HEK293 (cell line): ENCODE data around the gene TASP1.

ENCODE experiments used
- CTCF ChIA-PET: fragments of 350-600 bp; formaldehyde crosslinking; extraction: SDS; loops from one replicate; lab custom pipeline; 2021; ENCODE audit warnings: antibody characterized with exemption; lab: Yijun Ruan, JAX
- POLR2A ChIA-PET: fragments of 300-600 bp; formaldehyde crosslinking; extraction: SDS; loops from one replicate; lab custom pipeline; 2020; ENCODE audit warnings: antibody characterized with exemption, inconsistent platforms; lab: Yijun Ruan, JAX
- H3K27ac ChIP-seq: fragments of 200-500 bp; sonication (Bioruptor generic); 2 replicates; pipeline ENCODE4 v1.5.1; 2014; ENCODE audit warnings: low read depth, low read length, control low read depth, inconsistent platforms; ENCODE audit errors: extremely low read depth
- H3K36me3 ChIP-seq, 2 experiments: fragments of 200-500 bp in 1 of 2; sonication (Bioruptor generic) in 1 of 2; 1 replicate in 1 of 2; 2 replicates in 1 of 2; pipeline ENCODE4 v1.5.1; 2014 to 2017; ENCODE audit warnings: inconsistent platforms in 2 of 2, low read length in 2 of 2; ENCODE audit not compliant: control insufficient read depth in 2 of 2, insufficient read depth in 1 of 2
- H3K4me1 ChIP-seq: fragments of 200-500 bp; sonication (Bioruptor generic); 2 replicates; pipeline ENCODE4 v1.5.1; 2014; ENCODE audit warnings: mild to moderate bottlenecking, low read length, inconsistent platforms; ENCODE audit not compliant: control insufficient read depth, insufficient read depth
- H3K4me3 ChIP-seq: 2 replicates; pipeline ENCODE4 v1.5.1; 2011; ENCODE audit warnings: low read depth, mild to moderate bottlenecking, control low read depth, low read length, moderate library complexity
- H3K9me3 ChIP-seq: fragments of 200-500 bp; sonication (Bioruptor generic); 2 replicates; pipeline ENCODE4 v1.5.1; 2014; ENCODE audit warnings: low read depth, low read length, inconsistent platforms; ENCODE audit not compliant: control insufficient read depth, insufficient read depth
- HOXA7 ChIP-seq: sonication (generic); formaldehyde crosslinking; IDR thresholded peaks from 2 replicates; pipeline ENCODE4 v1.8.1; 2022; ENCODE audit warnings: missing genetic modification reagents, borderline replicate concordance
- MYNN ChIP-seq: fragments of 450-650 bp; formaldehyde crosslinking; IDR thresholded peaks from 2 replicates; pipeline ENCODE4 v1.5.1; 2016; ENCODE audit warnings: missing biosample characterization, missing genetic modification characterization, borderline replicate concordance
- MZF1 ChIP-seq: fragments of 450-650 bp; formaldehyde crosslinking; IDR thresholded peaks from 2 replicates; pipeline ENCODE4 v1.5.1; 2017; ENCODE audit warnings: missing biosample characterization, missing genetic modification characterization, borderline replicate concordance
- ZEB2 ChIP-seq: fragments of 450-650 bp; formaldehyde crosslinking; IDR thresholded peaks from 2 replicates; pipeline ENCODE4 v1.5.1; 2016; ENCODE audit warnings: missing biosample characterization, missing genetic modification characterization
- ZNF10 ChIP-seq: fragments of 450-650 bp; formaldehyde crosslinking; IDR thresholded peaks from 2 replicates; pipeline ENCODE4 v1.5.1; 2017; ENCODE audit warnings: missing biosample characterization, missing genetic modification characterization
- ZNF146 ChIP-seq: fragments of 450-650 bp; formaldehyde crosslinking; IDR thresholded peaks from 2 replicates; pipeline ENCODE4 v1.5.1; 2016; ENCODE audit warnings: missing biosample characterization, missing genetic modification characterization
- ZNF169 ChIP-seq: fragments of 450-650 bp; formaldehyde crosslinking; IDR thresholded peaks from 2 replicates; pipeline ENCODE4 v1.5.1; 2016; ENCODE audit warnings: missing biosample characterization, missing genetic modification characterization
- ZNF473 ChIP-seq: fragments of 450-650 bp; formaldehyde crosslinking; IDR thresholded peaks from 2 replicates; pipeline ENCODE4 v1.5.1; 2017; ENCODE audit warnings: missing biosample characterization, missing genetic modification characterization
- ZNF561 ChIP-seq: fragments of 450-650 bp; IDR thresholded peaks from 2 replicates; pipeline ENCODE4 v1.5.1; 2018; ENCODE audit warnings: missing biosample characterization, missing genetic modification characterization, borderline replicate concordance
- ZNF658 ChIP-seq: fragments of 450-650 bp; formaldehyde crosslinking; IDR thresholded peaks from 2 replicates; pipeline ENCODE4; 2016; ENCODE audit warnings: missing biosample characterization, missing genetic modification characterization
- TF ChIP-seq, protein P1 (sequence below): fragments of 450-650 bp; formaldehyde crosslinking; IDR thresholded peaks from 2 replicates; pipeline ENCODE4 v1.5.0; 2017; ENCODE audit warnings: missing biosample characterization, missing genetic modification characterization, borderline replicate concordance
- TF ChIP-seq, protein P2 (sequence below): fragments of 450-650 bp; formaldehyde crosslinking; IDR thresholded peaks from 2 replicates; pipeline ENCODE4 v1.5.1; 2016; ENCODE audit warnings: missing biosample characterization, missing genetic modification characterization, low read depth
- TF ChIP-seq, protein P3 (sequence below): fragments of 450-650 bp; formaldehyde crosslinking; IDR thresholded peaks from 2 replicates; pipeline ENCODE4 v1.5.1; 2017; ENCODE audit warnings: missing biosample characterization, missing genetic modification characterization
- TF ChIP-seq, protein P4 (sequence below): fragments of 450-650 bp; formaldehyde crosslinking; IDR thresholded peaks from 2 replicates; pipeline ENCODE4; 2016; ENCODE audit warnings: missing biosample characterization, missing genetic modification characterization

Gene TASP1

DNA sequence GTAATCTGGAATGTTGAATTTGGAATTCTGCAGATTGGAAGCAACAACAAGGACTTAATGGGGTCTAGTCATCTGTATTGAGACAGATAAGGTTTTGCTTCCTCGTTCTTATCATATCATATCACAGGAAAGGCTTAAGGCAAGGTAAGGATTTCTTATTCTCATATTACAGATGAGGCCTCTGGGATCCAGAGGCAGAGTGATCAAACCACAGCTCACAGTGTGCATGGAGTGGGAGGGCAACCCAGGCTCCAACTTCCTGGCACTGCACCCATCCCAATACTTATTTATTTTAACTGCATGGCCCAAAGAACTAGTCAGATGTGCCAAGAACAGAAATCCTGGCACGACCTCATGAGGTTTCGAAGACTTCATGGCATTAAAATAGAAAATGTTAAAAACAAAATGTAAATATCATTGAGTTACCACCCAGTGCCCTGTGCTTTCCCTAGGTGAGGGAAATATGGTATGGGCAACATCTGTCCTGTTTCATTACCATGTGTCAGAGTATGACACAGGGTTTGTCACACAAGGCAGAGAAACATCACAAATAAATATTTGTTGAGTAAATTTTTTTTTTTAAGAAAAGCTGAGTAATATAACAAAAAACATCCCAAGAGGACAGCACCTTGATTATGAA, 225.8 kb downstream of the TASP1 start:
- no peaks in the 10 kb centered on the region for H3K9me3 ChIP-seq
- ChIA-PET CTCF (no interaction called here), POLR2A (interaction anchor here (0.5 kb wide), 1 partner anchor 160 kb away, joined by 3 read pairs; no protein-coding TSS in a partner anchor)
- H3K36me3 ChIP-seq: peaks cover 0 to 3% of the 10 kb centered on the region in 2 experiments; a peak in 1 of 3 replicates
- no peak for TF ChIP-seq ZNF473 (tag by site-specific recombination)
- TF ChIP-seq ZNF561 (tag by site-specific recombination): no peak
- no peak for TF ChIP-seq MZF1 (tag by site-specific recombination)
- TF ChIP-seq ZNF146: no peak
- no peak for TF ChIP-seq ZNF169 (tag by site-specific recombination)
- TF ChIP-seq, protein P1, sequence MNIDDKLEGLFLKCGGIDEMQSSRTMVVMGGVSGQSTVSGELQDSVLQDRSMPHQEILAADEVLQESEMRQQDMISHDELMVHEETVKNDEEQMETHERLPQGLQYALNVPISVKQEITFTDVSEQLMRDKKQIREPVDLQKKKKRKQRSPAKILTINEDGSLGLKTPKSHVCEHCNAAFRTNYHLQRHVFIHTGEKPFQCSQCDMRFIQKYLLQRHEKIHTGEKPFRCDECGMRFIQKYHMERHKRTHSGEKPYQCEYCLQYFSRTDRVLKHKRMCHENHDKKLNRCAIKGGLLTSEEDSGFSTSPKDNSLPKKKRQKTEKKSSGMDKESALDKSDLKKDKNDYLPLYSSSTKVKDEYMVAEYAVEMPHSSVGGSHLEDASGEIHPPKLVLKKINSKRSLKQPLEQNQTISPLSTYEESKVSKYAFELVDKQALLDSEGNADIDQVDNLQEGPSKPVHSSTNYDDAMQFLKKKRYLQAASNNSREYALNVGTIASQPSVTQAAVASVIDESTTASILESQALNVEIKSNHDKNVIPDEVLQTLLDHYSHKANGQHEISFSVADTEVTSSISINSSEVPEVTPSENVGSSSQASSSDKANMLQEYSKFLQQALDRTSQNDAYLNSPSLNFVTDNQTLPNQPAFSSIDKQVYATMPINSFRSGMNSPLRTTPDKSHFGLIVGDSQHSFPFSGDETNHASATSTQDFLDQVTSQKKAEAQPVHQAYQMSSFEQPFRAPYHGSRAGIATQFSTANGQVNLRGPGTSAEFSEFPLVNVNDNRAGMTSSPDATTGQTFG (tag by site-specific recombination): no peak
- TF ChIP-seq ZNF10 (tag by site-specific recombination): no peak
- TF ChIP-seq HOXA7 (CRISPR knock-in tag): no peak
- TF ChIP-seq ZNF658 (tag by site-specific recombination): no peak
- TF ChIP-seq, protein P2, sequence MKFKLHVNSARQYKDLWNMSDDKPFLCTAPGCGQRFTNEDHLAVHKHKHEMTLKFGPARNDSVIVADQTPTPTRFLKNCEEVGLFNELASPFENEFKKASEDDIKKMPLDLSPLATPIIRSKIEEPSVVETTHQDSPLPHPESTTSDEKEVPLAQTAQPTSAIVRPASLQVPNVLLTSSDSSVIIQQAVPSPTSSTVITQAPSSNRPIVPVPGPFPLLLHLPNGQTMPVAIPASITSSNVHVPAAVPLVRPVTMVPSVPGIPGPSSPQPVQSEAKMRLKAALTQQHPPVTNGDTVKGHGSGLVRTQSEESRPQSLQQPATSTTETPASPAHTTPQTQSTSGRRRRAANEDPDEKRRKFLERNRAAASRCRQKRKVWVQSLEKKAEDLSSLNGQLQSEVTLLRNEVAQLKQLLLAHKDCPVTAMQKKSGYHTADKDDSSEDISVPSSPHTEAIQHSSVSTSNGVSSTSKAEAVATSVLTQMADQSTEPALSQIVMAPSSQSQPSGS (tag by site-specific recombination): no peak
- H3K4me3 ChIP-seq: no peak overlapping the region
- H3K27ac ChIP-seq: no peak overlapping the region
- H3K4me1 ChIP-seq: peaks cover 6% of the 10 kb centered on the region; the same call in 1 of the 2 replicates

DNA sequence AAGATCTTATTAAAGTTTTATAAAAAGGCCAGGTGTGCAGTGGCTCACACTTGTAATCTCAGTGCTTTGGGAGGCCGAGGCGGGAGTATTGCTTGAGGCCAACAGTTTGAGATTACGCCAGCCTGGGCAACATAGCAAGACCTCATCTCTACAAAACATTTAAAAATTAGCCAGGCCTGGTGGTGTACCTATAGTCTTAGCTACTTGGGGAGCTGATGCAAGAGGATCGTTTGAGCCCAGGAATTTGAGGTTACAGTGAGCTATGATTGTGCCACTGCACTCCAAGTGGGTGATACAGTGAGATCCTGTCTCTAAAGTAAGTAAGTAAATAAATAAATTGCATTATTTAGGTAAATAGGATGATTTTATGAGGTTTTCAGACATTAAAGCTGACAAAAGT, 234.4 kb downstream of the TASP1 start:
- no peaks in the 10 kb centered on the region for H3K36me3 ChIP-seq
- no peak overlapping the region for H3K27ac ChIP-seq
- no peaks in the 10 kb centered on the region for H3K9me3 ChIP-seq
- no peak overlapping the region for H3K4me3 ChIP-seq
- TF ChIP-seq MYNN (tag by site-specific recombination): no peak
- TF ChIP-seq, protein P3, sequence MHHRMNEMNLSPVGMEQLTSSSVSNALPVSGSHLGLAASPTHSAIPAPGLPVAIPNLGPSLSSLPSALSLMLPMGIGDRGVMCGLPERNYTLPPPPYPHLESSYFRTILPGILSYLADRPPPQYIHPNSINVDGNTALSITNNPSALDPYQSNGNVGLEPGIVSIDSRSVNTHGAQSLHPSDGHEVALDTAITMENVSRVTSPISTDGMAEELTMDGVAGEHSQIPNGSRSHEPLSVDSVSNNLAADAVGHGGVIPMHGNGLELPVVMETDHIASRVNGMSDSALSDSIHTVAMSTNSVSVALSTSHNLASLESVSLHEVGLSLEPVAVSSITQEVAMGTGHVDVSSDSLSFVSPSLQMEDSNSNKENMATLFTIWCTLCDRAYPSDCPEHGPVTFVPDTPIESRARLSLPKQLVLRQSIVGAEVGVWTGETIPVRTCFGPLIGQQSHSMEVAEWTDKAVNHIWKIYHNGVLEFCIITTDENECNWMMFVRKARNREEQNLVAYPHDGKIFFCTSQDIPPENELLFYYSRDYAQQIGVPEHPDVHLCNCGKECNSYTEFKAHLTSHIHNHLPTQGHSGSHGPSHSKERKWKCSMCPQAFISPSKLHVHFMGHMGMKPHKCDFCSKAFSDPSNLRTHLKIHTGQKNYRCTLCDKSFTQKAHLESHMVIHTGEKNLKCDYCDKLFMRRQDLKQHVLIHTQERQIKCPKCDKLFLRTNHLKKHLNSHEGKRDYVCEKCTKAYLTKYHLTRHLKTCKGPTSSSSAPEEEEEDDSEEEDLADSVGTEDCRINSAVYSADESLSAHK: no peak
- no peak for TF ChIP-seq ZEB2 (tag by site-specific recombination)
- TF ChIP-seq, protein P4, sequence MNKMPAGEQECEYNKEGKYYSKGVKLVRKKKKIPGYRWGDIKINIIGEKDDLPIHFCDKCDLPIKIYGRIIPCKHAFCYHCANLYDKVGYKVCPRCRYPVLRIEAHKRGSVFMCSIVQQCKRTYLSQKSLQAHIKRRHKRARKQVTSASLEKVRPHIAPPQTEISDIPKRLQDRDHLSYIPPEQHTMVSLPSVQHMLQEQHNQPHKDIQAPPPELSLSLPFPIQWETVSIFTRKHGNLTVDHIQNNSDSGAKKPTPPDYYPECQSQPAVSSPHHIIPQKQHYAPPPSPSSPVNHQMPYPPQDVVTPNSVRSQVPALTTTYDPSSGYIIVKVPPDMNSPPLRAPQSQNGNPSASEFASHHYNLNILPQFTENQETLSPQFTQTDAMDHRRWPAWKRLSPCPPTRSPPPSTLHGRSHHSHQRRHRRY (tag by site-specific recombination): no peak
- POLR2A ChIA-PET: no interaction called here
- CTCF ChIA-PET: interaction anchor here (0.5 to 0.7 kb wide), 2 partner anchors 142 to 152 kb away, joined by 3 to 9 read pairs; no protein-coding TSS in a partner anchor
- 0 out of 2 replicates have a peak, but pooled peaks cover 3% of the 10 kb centered on the region for H3K4me1 ChIP-seq
